Mucosa of rectum (tissue), 2 donors: Measurements from ENCODE around the gene XYLB.

Experiments
- H3K27ac ChIP-seq, 2 donors: one replicate each; pipeline ENCODE4 v1.7.0; 2013; ENCODE audit warnings: inconsistent platforms in 2 of 2, low read depth in 2 of 2, low read length in 2 of 2
- H3K27me3 ChIP-seq, 2 donors: one replicate each; pipeline ENCODE4 v1.7.0; 2013; ENCODE audit warnings: low read length in 2 of 2; ENCODE audit not compliant: control insufficient read depth in 2 of 2, insufficient read depth in 2 of 2
- H3K36me3 ChIP-seq, 2 donors: one replicate each; pipeline ENCODE4 v1.7.0; 2013; ENCODE audit warnings: low read length in 2 of 2; ENCODE audit not compliant: control insufficient read depth in 2 of 2, insufficient read depth in 2 of 2
- H3K4me1 ChIP-seq, 2 donors: one replicate each; pipeline ENCODE4 v1.7.0; 2013; ENCODE audit warnings: low read length in 2 of 2, mild to moderate bottlenecking in 1 of 2; ENCODE audit not compliant: control insufficient read depth in 2 of 2, insufficient read depth in 2 of 2
- H3K4me3 ChIP-seq, 2 donors: one replicate each; pipeline ENCODE4 v1.7.0; 2013; ENCODE audit warnings: low read length in 2 of 2
- H3K9ac ChIP-seq, 2 donors: one replicate each; pipeline ENCODE4 v1.7.0; 2013; ENCODE audit warnings: low read length in 2 of 2, low read depth in 1 of 2, mild to moderate bottlenecking in 1 of 2
- H3K9me3 ChIP-seq, 2 donors: one replicate each; pipeline ENCODE4 v1.7.0; 2013; ENCODE audit warnings: low read length in 2 of 2; ENCODE audit not compliant: control insufficient read depth in 2 of 2
- donor health status: healthy.
- donor health status: Normal muscosa, but diverticular disease.

XYLB gene

DNA sequence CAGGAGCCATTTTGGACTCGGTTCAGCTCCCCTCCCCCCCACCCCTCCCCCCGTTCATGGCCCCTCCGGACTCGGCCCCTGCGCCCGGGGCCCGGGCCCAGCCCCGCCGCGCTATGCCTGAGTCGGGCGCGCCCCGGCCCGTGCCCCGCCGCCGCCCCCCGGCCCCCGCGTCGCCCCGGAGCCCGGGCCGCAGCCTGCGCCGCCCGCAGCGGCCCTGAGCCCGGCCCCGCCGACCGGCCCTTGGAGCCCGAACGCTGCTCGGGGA, 107.3 kb downstream of the XYLB start:
- no peaks in the 10 kb centered on the region for H3K27me3 ChIP-seq
- H3K4me3 ChIP-seq, result peak overlapping the region; percentile 87 to 92
- H3K27ac ChIP-seq, result peak overlapping the region; percentile 87 to 92
- H3K4me1 ChIP-seq, result peaks cover 24 to 36% of the 10 kb centered on the region in 2 donors
- peak overlapping the region; percentile 75 to 86 for H3K9ac ChIP-seq
- H3K36me3 ChIP-seq, result no peaks in the 10 kb centered on the region
- H3K9me3 ChIP-seq, result no peaks in the 10 kb centered on the region

DNA sequence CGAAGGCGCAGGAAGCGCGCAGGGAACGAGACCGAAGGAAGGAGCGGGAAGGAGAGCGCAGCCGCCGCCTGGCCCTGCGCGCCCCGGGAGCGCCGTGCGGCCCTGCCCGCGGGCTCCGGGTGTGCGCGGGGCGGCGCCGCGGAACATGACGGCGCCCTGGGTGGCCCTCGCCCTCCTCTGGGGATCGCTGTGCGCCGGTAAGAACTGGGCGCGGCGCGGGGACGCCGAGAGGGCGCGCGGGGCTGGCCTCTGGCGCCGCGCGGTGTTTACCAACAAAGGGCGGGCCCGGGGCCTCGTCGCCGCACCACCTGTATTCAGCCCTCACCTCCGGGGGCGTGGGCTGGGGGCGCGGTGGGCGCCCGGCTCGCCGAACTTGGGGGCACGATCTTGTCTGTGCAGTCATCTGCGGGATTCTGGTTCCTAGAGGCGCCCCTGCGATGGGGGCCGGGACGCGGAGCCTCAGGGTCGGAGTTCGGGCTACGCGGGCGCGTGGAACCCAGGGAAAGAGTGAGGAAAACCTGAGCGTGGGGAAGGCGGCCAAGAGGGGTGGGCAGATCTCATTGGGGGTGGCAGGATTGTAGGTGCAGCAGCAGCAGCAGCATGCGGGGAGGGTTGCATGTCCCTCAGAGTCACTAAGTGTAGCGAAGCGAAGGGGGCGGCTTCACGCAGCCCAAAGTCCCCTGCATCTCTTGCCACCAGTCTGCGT, 107.7 kb downstream of the XYLB start:
- H3K9ac ChIP-seq, result peak overlapping the region; percentile 75 to 86
- peak overlapping the region; percentile 87 to 92 for H3K4me3 ChIP-seq
- peaks cover 28 to 41% of the 10 kb centered on the region in 2 donors for H3K4me1 ChIP-seq
- no peaks in the 10 kb centered on the region for H3K36me3 ChIP-seq
- no peaks in the 10 kb centered on the region for H3K9me3 ChIP-seq
- H3K27ac ChIP-seq, result peak overlapping the region; percentile 87 to 92
- no peaks in the 10 kb centered on the region for H3K27me3 ChIP-seq

DNA sequence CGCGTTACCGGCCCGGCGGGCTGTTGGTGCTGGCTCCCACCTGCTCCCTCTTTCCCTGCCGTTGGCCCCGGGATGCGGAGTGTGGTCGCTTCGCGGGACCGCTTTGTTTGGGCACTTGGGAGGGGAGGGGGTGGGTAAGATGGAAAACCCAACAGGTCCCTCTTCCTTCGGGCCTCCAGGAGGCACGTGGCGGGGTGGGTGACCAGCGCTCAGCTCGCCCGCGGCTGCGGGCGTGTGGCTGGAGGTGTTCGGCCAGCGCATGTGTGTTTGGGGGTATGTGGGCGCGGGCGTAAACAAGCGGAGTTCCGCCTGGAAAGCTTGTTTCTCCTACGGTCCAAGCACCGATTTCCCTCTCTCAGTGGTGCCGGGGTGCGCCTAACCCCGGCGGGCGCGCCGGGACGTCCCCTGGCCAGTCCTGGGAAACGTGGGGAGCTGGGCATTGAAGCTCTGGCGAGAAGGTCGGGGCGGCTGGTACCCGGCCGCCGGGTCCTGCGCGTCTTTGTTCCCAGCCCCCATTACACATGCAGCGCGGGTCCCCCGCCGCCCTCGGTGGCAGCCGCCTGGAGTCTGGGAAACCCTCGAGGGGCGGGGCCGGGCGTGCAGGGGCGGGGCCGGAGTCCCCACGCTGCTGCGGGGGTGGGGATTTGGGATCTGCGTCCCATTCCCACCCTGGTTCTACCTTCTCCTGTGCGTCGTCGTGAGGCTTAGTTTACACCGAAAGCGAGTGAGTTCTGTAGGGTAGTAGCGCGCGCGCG, 108.5 kb downstream of the XYLB start:
- H3K4me3 ChIP-seq, result peak overlapping the region; percentile 87 to 92
- peaks cover 36 to 48% of the 10 kb centered on the region in 2 donors for H3K4me1 ChIP-seq
- peak overlapping the region; percentile 87 to 92 for H3K27ac ChIP-seq
- H3K36me3 ChIP-seq, result no peaks in the 10 kb centered on the region
- H3K9ac ChIP-seq, result peak overlapping the region; percentile 75 to 86
- H3K27me3 ChIP-seq, result no peaks in the 10 kb centered on the region
- H3K9me3 ChIP-seq, result no peaks in the 10 kb centered on the region

DNA sequence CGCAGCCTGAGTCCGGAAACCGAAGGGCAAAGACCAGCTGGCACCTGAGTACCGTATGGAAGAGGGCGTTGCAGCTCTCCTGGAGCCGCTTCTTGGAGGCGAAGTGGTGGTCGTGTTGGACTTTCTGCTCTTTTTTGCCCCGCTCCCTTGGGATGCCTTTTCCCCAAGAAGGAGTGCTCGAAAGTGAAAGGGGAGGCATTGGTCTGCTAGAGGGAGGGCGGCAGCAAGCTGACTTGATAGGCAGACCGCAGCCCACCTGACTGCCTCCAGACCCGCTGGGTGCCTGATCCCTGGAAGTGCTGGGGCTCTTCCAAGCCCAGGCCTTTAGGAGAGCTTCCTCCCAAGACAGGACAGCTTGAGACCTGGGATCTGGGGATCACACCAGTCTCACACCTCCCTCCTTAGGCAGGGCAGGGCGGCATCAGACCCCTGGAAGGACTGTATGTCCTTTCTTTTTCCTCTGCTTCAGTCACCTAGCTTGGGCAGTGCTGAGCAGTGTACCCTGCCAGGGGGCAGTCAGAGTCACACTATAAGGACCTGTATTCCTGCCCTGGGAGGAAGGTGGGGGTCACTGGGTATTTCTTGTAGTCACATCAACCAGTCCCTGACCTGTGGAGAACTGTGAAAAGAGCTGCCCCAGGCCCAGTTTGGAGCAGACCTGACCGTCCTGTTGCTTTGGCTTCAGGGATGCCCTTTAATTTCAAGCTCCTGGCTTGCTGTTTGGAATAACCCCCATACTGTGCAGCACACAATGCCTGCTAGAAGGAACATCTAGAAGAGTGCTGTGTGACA, 109.2 kb downstream of the XYLB start:
- Histone ChIP-seq H3K9me3 (no peaks in the 10 kb centered on the region), H3K27me3 (no peaks in the 10 kb centered on the region), H3K4me1 (peaks cover 37 to 55% of the 10 kb centered on the region in 2 donors), H3K4me3 (peak overlapping the region; percentile 87 to 92), H3K36me3 (no peaks in the 10 kb centered on the region), H3K27ac (peak overlapping the region; percentile 87 to 92), H3K9ac (peak overlapping the region; percentile 75 to 86)

DNA sequence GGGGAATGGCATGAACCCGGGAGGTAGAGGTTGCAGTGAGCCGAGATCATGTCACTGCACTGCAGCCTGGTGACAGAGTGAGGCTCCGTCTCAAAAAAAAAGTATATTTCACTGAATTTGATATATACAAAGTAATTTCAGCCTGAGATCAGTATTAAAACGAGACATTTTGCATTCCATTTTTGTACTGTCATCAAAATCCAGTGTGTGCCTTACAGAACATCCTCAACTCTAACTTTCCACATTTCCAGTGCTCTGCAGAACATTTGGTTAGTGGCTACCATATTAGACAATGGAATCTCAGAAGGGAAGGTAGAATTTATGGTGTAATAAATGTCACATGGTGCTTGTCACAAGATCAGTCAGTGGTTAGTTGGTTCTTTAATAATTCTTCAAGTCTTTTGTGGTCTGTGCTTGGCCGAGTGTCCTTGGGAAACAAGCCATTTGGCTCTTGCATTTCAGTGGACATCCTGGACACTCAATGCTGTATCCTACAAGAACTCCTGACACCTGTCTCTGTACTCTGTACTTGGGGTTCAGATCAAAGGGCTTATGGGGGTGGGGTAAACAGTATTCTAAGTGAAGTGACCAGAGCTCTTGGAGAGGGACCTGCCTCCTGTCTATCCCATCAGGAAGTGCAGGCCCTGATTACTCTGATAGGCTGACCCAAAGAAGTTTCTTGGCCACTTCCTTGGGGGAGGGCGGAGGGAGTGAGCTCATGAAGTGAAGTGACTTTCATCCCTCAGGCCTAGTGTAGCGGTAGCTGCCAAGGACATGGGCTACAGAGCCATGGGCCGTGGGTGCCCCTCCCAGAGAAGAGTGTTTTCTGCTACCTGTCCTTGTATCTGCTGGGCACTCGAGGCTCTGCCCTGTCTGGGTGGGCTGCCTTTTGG, 110.8 kb downstream of the XYLB start:
- H3K4me1 ChIP-seq, result peaks cover 37 to 56% of the 10 kb centered on the region in 2 donors
- no peak overlapping the region for H3K27ac ChIP-seq
- H3K27me3 ChIP-seq, result no peaks in the 10 kb centered on the region
- no peaks in the 10 kb centered on the region for H3K9me3 ChIP-seq
- no peak overlapping the region for H3K9ac ChIP-seq
- no peak overlapping the region for H3K4me3 ChIP-seq
- no peaks in the 10 kb centered on the region for H3K36me3 ChIP-seq

DNA sequence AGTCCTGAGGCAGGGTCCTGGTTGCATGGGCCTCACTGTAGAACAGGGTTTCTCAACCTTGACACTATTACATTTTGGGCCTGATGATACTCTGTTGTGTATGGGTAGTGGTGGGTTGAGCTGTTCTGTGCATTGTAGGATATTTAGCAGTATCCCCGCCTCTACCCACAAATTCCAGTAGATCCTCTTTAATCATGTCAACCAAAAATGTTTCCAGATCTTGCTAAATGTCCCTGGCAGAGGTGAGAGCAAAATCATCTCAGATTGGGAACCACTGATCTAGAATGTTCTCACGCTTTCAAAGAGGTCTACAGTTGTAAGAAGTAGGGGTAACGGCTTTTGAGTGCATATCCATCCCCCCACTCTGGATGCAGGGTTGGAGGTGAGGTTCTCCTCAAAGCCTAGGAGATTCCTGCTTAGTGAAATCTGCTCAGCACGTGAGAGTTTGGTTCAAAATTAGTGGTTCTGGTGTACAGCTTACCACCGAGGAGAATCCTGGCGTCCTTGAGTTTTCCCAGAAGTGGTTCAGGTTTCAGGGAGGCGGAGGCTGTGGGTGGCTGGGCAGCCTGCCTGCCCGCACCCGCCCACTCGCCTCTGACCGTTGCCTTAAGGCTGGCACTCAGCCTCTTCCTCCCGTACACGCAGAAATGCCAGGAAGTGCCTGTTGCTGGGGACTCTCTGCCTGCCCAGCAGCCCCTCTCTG, 112.4 kb downstream of the XYLB start:
- Histone ChIP-seq H3K4me1 (peaks cover 33 to 47% of the 10 kb centered on the region in 2 donors), H3K36me3 (no peaks in the 10 kb centered on the region), H3K9me3 (no peaks in the 10 kb centered on the region), H3K4me3 (peak overlapping the region; percentile 37 to 44), H3K9ac (peak overlapping the region in 1 of 2 donors; percentile 73), H3K27ac (peak overlapping the region in 1 of 2 donors; percentile 36), H3K27me3 (no peaks in the 10 kb centered on the region)

DNA sequence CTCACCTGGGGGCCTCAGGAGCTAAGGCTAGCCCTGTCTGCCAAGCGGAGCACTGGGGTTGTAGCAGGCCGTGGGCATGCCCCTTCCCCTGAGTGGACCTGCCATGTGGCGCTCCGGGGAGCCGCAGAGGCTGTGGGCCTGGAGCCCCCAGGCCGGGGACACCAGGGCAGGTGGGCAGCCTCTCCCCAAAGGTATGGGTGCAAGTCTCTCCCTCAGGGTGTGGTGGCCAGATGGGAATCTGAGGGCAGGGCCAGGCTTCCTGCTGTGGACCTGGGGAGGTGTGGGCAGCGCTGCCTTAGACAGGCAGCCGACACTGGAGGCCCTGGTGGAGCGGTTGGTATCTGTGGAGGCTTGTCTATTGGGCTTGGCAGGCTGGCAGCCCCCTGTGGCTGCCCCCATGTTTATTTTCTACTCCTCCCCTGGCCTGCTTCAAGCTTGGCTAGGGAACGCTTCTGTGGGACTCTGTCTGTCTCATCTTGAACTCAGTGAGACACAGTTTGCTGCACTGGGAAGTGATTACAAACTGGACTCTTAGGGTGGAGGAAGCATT, 113.0 kb downstream of the XYLB start:
- H3K9ac ChIP-seq, result peak overlapping the region in 1 of 2 donors; percentile 73
- H3K36me3 ChIP-seq, result no peaks in the 10 kb centered on the region
- no peaks in the 10 kb centered on the region for H3K27me3 ChIP-seq
- H3K27ac ChIP-seq, result peak overlapping the region in 1 of 2 donors; percentile 36
- peaks cover 32 to 47% of the 10 kb centered on the region in 2 donors for H3K4me1 ChIP-seq
- H3K4me3 ChIP-seq, result peak overlapping the region; percentile 37 to 44
- H3K9me3 ChIP-seq, result no peaks in the 10 kb centered on the region

DNA sequence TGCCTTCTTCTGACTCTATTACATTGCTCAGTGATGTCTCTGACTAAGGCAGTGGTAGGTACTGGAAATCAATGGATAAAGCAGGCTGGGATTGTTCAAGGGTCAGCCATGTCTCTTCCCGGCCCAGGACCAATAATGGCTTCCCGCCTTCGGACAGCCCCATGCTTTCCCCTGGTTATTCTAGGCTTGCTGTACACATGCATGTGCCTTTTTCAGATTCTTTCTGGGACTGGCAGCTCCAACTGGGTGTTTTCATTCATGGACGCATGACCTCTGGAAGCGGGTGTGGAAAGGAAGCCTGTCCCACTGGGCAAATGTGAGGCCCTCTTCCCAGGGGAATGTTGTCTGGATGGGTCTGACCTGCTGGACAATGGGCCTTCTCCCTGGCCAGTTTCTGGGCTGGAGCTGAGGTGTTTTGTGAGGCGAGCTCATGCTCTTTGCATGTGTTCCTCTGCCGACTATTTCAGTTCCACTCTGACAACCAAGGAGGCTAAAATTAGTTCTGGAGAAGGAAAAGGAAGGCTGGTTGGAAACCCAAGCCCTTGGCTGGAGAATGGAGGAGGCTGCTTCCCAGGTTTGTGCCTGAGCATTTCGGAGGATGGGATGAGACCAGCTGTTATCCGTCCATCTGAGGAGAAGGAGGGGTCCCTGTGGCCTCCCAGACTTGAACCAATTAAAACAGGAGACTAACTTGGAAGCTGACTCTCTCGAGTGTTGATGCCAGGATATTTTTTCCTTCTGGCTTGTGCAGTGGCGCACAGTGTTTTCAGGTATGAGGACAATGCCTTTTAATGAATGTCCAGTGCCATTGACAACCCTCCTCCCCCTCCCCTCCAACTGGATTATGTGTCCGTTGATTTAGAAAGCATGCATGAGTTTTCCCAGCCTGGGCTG, 114.0 kb downstream of the XYLB start:
- no peaks in the 10 kb centered on the region for H3K36me3 ChIP-seq
- H3K4me3 ChIP-seq, result no peak overlapping the region
- H3K4me1 ChIP-seq, result peaks cover 27 to 39% of the 10 kb centered on the region in 2 donors
- no peak overlapping the region for H3K9ac ChIP-seq
- H3K9me3 ChIP-seq, result no peaks in the 10 kb centered on the region
- no peaks in the 10 kb centered on the region for H3K27me3 ChIP-seq
- H3K27ac ChIP-seq, result no peak overlapping the region
